ENCODE measurements around the gene CLTCL1.
"Not testable (repeated sequence)": the region's sequence is repeated elsewhere in the genome, so short reads cannot be mapped to it uniquely, and the experiment has no call there.

Gene CLTCL1

GRCh38 chr22:19290400-19291217 is 910 bp downstream of the CLTCL1 start:
- DNase-seq: no peak

GRCh38 chr22:19289475-19290161 is 1.9 kb downstream of the CLTCL1 start:
- DNase-seq: no peak

GRCh38 chr22:19287889-19288288 is 3.6 kb downstream of the CLTCL1 start:
- no peak for DNase-seq

GRCh38 chr22:19287076-19287707 is 4.3 kb downstream of the CLTCL1 start:
- no peak for DNase-seq

- DNase-seq: no peak
Observed at GRCh38 chr22:19285831-19286230, 5.7 kb downstream of the CLTCL1 start.

- not testable (repeated sequence) for DNase-seq
Observed at GRCh38 chr22:19279143-19279542, 12.4 kb downstream of the CLTCL1 start.

- DNase-seq: no peak
Observed at GRCh38 chr22:19277785-19278184, 13.7 kb downstream of the CLTCL1 start.

- DNase-seq: no peak
Observed at GRCh38 chr22:19275919-19276600, 15.5 kb downstream of the CLTCL1 start.

- DNase-seq: no peak
Observed at GRCh38 chr22:19275513-19275912, 16.0 kb downstream of the CLTCL1 start.

GRCh38 chr22:19275104-19275503 is 16.4 kb downstream of the CLTCL1 start:
- DNase-seq: no peak

- no peak for DNase-seq
Observed at GRCh38 chr22:19271856-19272535, 19.5 kb downstream of the CLTCL1 start.

- DNase-seq: no peak
Observed at GRCh38 chr22:19271273-19271855, 20.2 kb downstream of the CLTCL1 start.

- no peak for DNase-seq
Observed at GRCh38 chr22:19270873-19271272, 20.6 kb downstream of the CLTCL1 start.

GRCh38 chr22:19266547-19267086 is 24.9 kb downstream of the CLTCL1 start:
- DNase-seq: no peak

GRCh38 chr22:19265779-19266178 is 25.7 kb downstream of the CLTCL1 start:
- DNase-seq: no peak

GRCh38 chr22:19260804-19261203 is 30.7 kb downstream of the CLTCL1 start:
- no peak for DNase-seq

GRCh38 chr22:19260194-19260593 is 31.3 kb downstream of the CLTCL1 start:
- DNase-seq: no peak

GRCh38 chr22:19258968-19259288 is 32.6 kb downstream of the CLTCL1 start:
- DNase-seq: not testable (repeated sequence)

- DNase-seq: no peak
Observed at GRCh38 chr22:19258371-19258770, 33.1 kb downstream of the CLTCL1 start.

GRCh38 chr22:19256362-19256761 is 35.2 kb downstream of the CLTCL1 start:
- not testable (repeated sequence) for DNase-seq

GRCh38 chr22:19253143-19253542 is 38.4 kb downstream of the CLTCL1 start:
- no peak for DNase-seq
